HEK293 (cell line): Measurements from ENCODE around the gene C14orf93.
A peak's percentile ranks its signal among the peaks of the same experiment; 100 is the strongest.

ENCODE experiments used
- CTCF ChIA-PET: fragments of 350-600 bp; formaldehyde crosslinking; extraction: SDS; loops from one replicate; lab custom pipeline; 2021; ENCODE audit warnings: antibody characterized with exemption; lab: Yijun Ruan, JAX
- POLR2A ChIA-PET: fragments of 300-600 bp; formaldehyde crosslinking; extraction: SDS; loops from one replicate; lab custom pipeline; 2020; ENCODE audit warnings: antibody characterized with exemption, inconsistent platforms; lab: Yijun Ruan, JAX
- H3K27ac ChIP-seq: fragments of 200-500 bp; sonication (Bioruptor generic); 2 replicates; pipeline ENCODE4 v1.5.1; 2014; ENCODE audit warnings: low read depth, low read length, control low read depth, inconsistent platforms; ENCODE audit errors: extremely low read depth
- H3K36me3 ChIP-seq, 2 experiments: fragments of 200-500 bp in 1 of 2; sonication (Bioruptor generic) in 1 of 2; 1 replicate in 1 of 2; 2 replicates in 1 of 2; pipeline ENCODE4 v1.5.1; 2014 to 2017; ENCODE audit warnings: inconsistent platforms in 2 of 2, low read length in 2 of 2; ENCODE audit not compliant: control insufficient read depth in 2 of 2, insufficient read depth in 1 of 2
- H3K4me1 ChIP-seq: fragments of 200-500 bp; sonication (Bioruptor generic); 2 replicates; pipeline ENCODE4 v1.5.1; 2014; ENCODE audit warnings: mild to moderate bottlenecking, low read length, inconsistent platforms; ENCODE audit not compliant: control insufficient read depth, insufficient read depth
- H3K4me3 ChIP-seq: 2 replicates; pipeline ENCODE4 v1.5.1; 2011; ENCODE audit warnings: low read depth, mild to moderate bottlenecking, control low read depth, low read length, moderate library complexity
- H3K9me3 ChIP-seq: fragments of 200-500 bp; sonication (Bioruptor generic); 2 replicates; pipeline ENCODE4 v1.5.1; 2014; ENCODE audit warnings: low read depth, low read length, inconsistent platforms; ENCODE audit not compliant: control insufficient read depth, insufficient read depth
- HOXA7 ChIP-seq: sonication (generic); formaldehyde crosslinking; IDR thresholded peaks from 2 replicates; pipeline ENCODE4 v1.8.1; 2022; ENCODE audit warnings: missing genetic modification reagents, borderline replicate concordance
- HOXD13 ChIP-seq: sonication (generic); formaldehyde crosslinking; IDR thresholded peaks from 2 replicates; pipeline ENCODE4 v1.8.0; 2022; ENCODE audit warnings: missing genetic modification reagents, borderline replicate concordance
- KLF7 ChIP-seq: fragments of 450-650 bp; formaldehyde crosslinking; IDR thresholded peaks from 2 replicates; pipeline ENCODE4 v1.5.1; 2016; ENCODE audit warnings: missing biosample characterization, missing genetic modification characterization, borderline replicate concordance
- OVOL3 ChIP-seq: fragments of 450-650 bp; formaldehyde crosslinking; IDR thresholded peaks from 2 replicates; pipeline ENCODE4 v1.5.1; 2016; ENCODE audit warnings: missing biosample characterization, missing genetic modification characterization
- PATZ1 ChIP-seq: fragments of 450-650 bp; formaldehyde crosslinking; IDR thresholded peaks from 2 replicates; pipeline ENCODE4 v1.5.1; 2016; ENCODE audit warnings: missing biosample characterization, missing genetic modification characterization
- ZBTB6 ChIP-seq: fragments of 450-650 bp; formaldehyde crosslinking; IDR thresholded peaks from 2 replicates; pipeline ENCODE4 v1.5.1; 2017; ENCODE audit warnings: missing biosample characterization, missing genetic modification characterization
- ZFP37 ChIP-seq: fragments of 450-650 bp; formaldehyde crosslinking; IDR thresholded peaks from 2 replicates; pipeline ENCODE4 v1.5.1; 2016; ENCODE audit warnings: missing biosample characterization, missing genetic modification characterization
- ZNF341 ChIP-seq: fragments of 450-650 bp; formaldehyde crosslinking; IDR thresholded peaks from 2 replicates; pipeline ENCODE4; 2016; ENCODE audit warnings: low read depth, missing biosample characterization, missing genetic modification characterization
- ZNF394 ChIP-seq: fragments of 450-650 bp; formaldehyde crosslinking; IDR thresholded peaks from 2 replicates; pipeline ENCODE4 v1.5.1; 2016; ENCODE audit warnings: missing biosample characterization, missing genetic modification characterization, mild to moderate bottlenecking, moderate library complexity, borderline replicate concordance
- ZNF449 ChIP-seq: fragments of 450-650 bp; formaldehyde crosslinking; IDR thresholded peaks from 2 replicates; pipeline ENCODE4 v1.5.1; 2017; ENCODE audit warnings: missing biosample characterization, mild to moderate bottlenecking, missing genetic modification characterization, moderate library complexity
- ZNF555 ChIP-seq: fragments of 450-650 bp; formaldehyde crosslinking; conservative IDR thresholded peaks from 2 replicates; pipeline ENCODE4 v1.5.1; 2017; ENCODE audit warnings: missing biosample characterization, mild to moderate bottlenecking, missing genetic modification characterization, inconsistent platforms
- ZNF571 ChIP-seq: fragments of 450-650 bp; formaldehyde crosslinking; IDR thresholded peaks from 2 replicates; pipeline ENCODE4 v1.5.0; 2017; ENCODE audit warnings: missing biosample characterization, missing genetic modification characterization
- ZNF580 ChIP-seq: fragments of 450-650 bp; formaldehyde crosslinking; IDR thresholded peaks from 2 replicates; pipeline ENCODE4 v1.5.1; 2016; ENCODE audit warnings: missing biosample characterization, missing genetic modification characterization
- ZNF600 ChIP-seq: fragments of 450-650 bp; formaldehyde crosslinking; IDR thresholded peaks from 2 replicates; pipeline ENCODE4 v1.5.1; 2016; ENCODE audit warnings: missing biosample characterization, missing genetic modification characterization
- ZNF639 ChIP-seq: fragments of 450-650 bp; formaldehyde crosslinking; IDR thresholded peaks from 2 replicates; pipeline ENCODE4 v1.5.1; 2016; ENCODE audit warnings: missing biosample characterization, missing genetic modification characterization
- ZSCAN18 ChIP-seq: fragments of 450-650 bp; formaldehyde crosslinking; IDR thresholded peaks from 2 replicates; pipeline ENCODE4 v1.5.1; 2016; ENCODE audit warnings: missing biosample characterization, missing genetic modification characterization
- ZXDB ChIP-seq: fragments of 450-650 bp; formaldehyde crosslinking; IDR thresholded peaks from 2 replicates; pipeline ENCODE4 v1.5.1; 2016; ENCODE audit warnings: missing biosample characterization, missing genetic modification characterization
- TF ChIP-seq, protein P1 (sequence below): fragments of 450-650 bp; formaldehyde crosslinking; IDR thresholded peaks from 2 replicates; pipeline ENCODE4 v1.5.1; 2017; ENCODE audit warnings: missing biosample characterization, missing genetic modification characterization
- TF ChIP-seq, protein P2 (sequence below): fragments of 450-650 bp; formaldehyde crosslinking; IDR thresholded peaks from 2 replicates; pipeline ENCODE4 v1.5.1; 2017; ENCODE audit warnings: missing biosample characterization, missing genetic modification characterization

C14orf93 gene

GRCh38 chr14:23034498-23035302 is 24.8 kb upstream of the C14orf93 start, which contains the start of gene PSMB5 (continued):
- TF ChIP-seq ZNF449 (tag by site-specific recombination) (0 out of 2 replicates have a peak, but pooled peaks have one; percentile 61), ZNF580 (tag by site-specific recombination) (no peak; the same call in 1 of the 2 replicates), ZNF639 (peak; percentile 53; the same call in 1 of the 2 replicates), ZNF341 (tag by site-specific recombination) (peak; percentile 82), PATZ1 (peak; percentile 33; the same call in 1 of the 2 replicates), ZXDB (peak; percentile 89), ZNF394 (peak; percentile 12; the same call in 1 of the 2 replicates), OVOL3 (tag by site-specific recombination) (peak; percentile 36; the same call in 1 of the 2 replicates), HOXD13 (peak; percentile 98), ZNF600 (peak; percentile 89)
- TF ChIP-seq, all 188 proteins: peak for 39

DNA sequence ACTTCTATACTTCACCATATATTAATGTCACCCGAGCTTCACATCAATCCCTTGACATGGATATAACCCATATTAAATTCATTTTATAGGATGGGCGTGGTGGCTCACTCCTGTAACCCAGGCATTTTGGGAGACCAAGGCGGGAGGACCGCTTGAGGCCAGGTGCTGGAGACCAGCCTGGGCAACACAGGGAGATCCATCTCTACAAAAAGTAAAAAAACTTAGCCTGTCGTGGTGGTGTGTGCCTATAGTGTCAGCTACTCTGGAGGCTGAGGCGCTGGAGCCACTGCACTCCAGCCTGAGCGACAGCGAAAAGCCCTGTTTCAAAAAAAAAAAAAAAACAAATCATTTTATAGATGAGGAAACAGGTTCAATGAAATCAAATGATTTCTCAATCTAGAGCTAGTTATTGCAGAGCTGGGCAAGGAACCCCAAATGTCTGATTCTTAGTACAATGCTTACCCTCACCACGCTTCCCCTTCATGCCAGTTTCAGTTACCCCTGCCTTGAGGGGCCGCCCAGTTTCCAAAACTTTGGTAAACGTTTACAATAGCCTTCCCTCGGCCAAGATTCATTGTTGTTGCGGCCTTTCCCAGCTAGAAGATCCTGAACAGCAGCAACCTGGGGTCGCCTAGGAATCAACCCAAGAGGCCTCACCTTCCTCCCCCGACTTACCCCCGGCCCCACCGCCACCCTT is 24.0 kb upstream of the C14orf93 start:
- H3K4me3 ChIP-seq, result peak overlapping the region; percentile 68
- peaks cover 31 to 39% of the 10 kb centered on the region in 2 experiments for H3K36me3 ChIP-seq
- POLR2A ChIA-PET, result interaction anchor here (0.7 to 1.5 kb wide), 5 partner anchors 9 to 39 kb away, joined by 3 to 9 read pairs (median 3); no protein-coding TSS in a partner anchor
- no peaks in the 10 kb centered on the region for H3K4me1 ChIP-seq
- H3K27ac ChIP-seq, result peak overlapping the region; percentile 89
- no peaks in the 10 kb centered on the region for H3K9me3 ChIP-seq
- CTCF ChIA-PET, result interaction anchor here (0.7 to 1.8 kb wide), 5 partner anchors 21 to 48 kb away, joined by 3 to 10 read pairs (median 4); no protein-coding TSS in a partner anchor
- TF ChIP-seq ZFP37 (tag by site-specific recombination) (no peak), ZBTB6 (tag by site-specific recombination) (0 out of 2 replicates have a peak, but pooled peaks have one; percentile 20), ZNF555 (tag by site-specific recombination) (no peak), HOXA7 (CRISPR knock-in tag) (no peak), ZSCAN18 (tag by site-specific recombination) (no peak), ZNF571 (tag by site-specific recombination) (no peak), KLF7 (no peak)
- TF ChIP-seq, protein P1, sequence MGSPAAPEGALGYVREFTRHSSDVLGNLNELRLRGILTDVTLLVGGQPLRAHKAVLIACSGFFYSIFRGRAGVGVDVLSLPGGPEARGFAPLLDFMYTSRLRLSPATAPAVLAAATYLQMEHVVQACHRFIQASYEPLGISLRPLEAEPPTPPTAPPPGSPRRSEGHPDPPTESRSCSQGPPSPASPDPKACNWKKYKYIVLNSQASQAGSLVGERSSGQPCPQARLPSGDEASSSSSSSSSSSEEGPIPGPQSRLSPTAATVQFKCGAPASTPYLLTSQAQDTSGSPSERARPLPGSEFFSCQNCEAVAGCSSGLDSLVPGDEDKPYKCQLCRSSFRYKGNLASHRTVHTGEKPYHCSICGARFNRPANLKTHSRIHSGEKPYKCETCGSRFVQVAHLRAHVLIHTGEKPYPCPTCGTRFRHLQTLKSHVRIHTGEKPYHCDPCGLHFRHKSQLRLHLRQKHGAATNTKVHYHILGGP (tag by site-specific recombination), result no peak
- TF ChIP-seq, protein P2, sequence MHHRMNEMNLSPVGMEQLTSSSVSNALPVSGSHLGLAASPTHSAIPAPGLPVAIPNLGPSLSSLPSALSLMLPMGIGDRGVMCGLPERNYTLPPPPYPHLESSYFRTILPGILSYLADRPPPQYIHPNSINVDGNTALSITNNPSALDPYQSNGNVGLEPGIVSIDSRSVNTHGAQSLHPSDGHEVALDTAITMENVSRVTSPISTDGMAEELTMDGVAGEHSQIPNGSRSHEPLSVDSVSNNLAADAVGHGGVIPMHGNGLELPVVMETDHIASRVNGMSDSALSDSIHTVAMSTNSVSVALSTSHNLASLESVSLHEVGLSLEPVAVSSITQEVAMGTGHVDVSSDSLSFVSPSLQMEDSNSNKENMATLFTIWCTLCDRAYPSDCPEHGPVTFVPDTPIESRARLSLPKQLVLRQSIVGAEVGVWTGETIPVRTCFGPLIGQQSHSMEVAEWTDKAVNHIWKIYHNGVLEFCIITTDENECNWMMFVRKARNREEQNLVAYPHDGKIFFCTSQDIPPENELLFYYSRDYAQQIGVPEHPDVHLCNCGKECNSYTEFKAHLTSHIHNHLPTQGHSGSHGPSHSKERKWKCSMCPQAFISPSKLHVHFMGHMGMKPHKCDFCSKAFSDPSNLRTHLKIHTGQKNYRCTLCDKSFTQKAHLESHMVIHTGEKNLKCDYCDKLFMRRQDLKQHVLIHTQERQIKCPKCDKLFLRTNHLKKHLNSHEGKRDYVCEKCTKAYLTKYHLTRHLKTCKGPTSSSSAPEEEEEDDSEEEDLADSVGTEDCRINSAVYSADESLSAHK (tag by site-specific recombination), result 0 out of 2 replicates have a peak, but pooled peaks have one; percentile 33
